CD14-positive monocyte (primary cell): ENCODE measurements around the gene DLEC1. TPM values are rescaled to one million over a fixed set of nuclear protein-coding genes. Genes with fewer than 3 reads are reported as not detected.

Experiments used
- DNase-seq, 3 donors: peaks; one replicate each; pipeline ENCODE4 v3.0.0-alpha.2; 2011 to 2022
- H2AFZ ChIP-seq: 2 replicates; pipeline ENCODE4 v1.6.0; 2012; ENCODE audit warnings: mild to moderate bottlenecking, low read depth, low read length, inconsistent platforms; ENCODE audit not compliant: insufficient read depth, poor library complexity, severe bottlenecking
- H3K27ac ChIP-seq, 2 donors: 1 replicate in 1 of 2; 2 replicates in 1 of 2; pipeline ENCODE4 v1.5.1; 2012 to 2013; ENCODE audit warnings: low read length in 2 of 2, control low read depth in 1 of 2, inconsistent platforms in 1 of 2, low read depth in 1 of 2, mild to moderate bottlenecking in 1 of 2
- H3K27me3 ChIP-seq, 2 donors: one replicate each; pipeline versions ENCODE4 v1.6.0 to v1.6.1; 2011 to 2013; ENCODE audit warnings: low read length in 2 of 2; ENCODE audit not compliant: control insufficient read depth in 2 of 2, insufficient read depth in 2 of 2
- H3K36me3 ChIP-seq, 2 donors: replicated peaks in 1 of 2; 1 replicate in 1 of 2; 2 replicates in 1 of 2; pipeline versions ENCODE4 v1.5.1 to v1.6.1; 2012 to 2013; ENCODE audit warnings: low read length in 2 of 2, control low read depth in 1 of 2, inconsistent platforms in 1 of 2, mild to moderate bottlenecking in 1 of 2; ENCODE audit not compliant: insufficient read depth in 2 of 2, control insufficient read depth in 1 of 2
- H3K4me1 ChIP-seq, 2 donors: 1 replicate in 1 of 2; 2 replicates in 1 of 2; pipeline versions ENCODE4 v1.5.1 to v1.6.1; 2012 to 2013; ENCODE audit warnings: low read length in 2 of 2, control low read depth in 1 of 2, inconsistent platforms in 1 of 2, mild to moderate bottlenecking in 1 of 2, moderate library complexity in 1 of 2; ENCODE audit not compliant: insufficient read depth in 2 of 2, control insufficient read depth in 1 of 2
- H3K4me2 ChIP-seq: replicated peaks from 2 replicates; pipeline ENCODE3; 2012; ENCODE audit warnings: low read length, moderate library complexity, mild to moderate bottlenecking; ENCODE audit not compliant: poor library complexity, severe bottlenecking; ENCODE audit errors: extremely low read depth
- H3K4me3 ChIP-seq, 3 experiments: fragments of 200-600 bp in 1 of 3; sonication (generic) in 1 of 3; replicated peaks in 1 of 3; 1 replicate in 2 of 3; 2 replicates in 1 of 3; pipeline ENCODE4 v1.5.1; 2011 to 2013; ENCODE audit warnings: low read length in 3 of 3, mild to moderate bottlenecking in 3 of 3, control low read depth in 2 of 3, low read depth in 2 of 3, inconsistent platforms in 1 of 3, moderate library complexity in 1 of 3
- H3K79me2 ChIP-seq: 2 replicates; pipeline ENCODE4 v1.6.0; 2012; ENCODE audit warnings: mild to moderate bottlenecking, control low read depth, inconsistent platforms, low read length, moderate library complexity; ENCODE audit not compliant: insufficient read depth
- H3K9ac ChIP-seq: 2 replicates; pipeline ENCODE4 v1.6.0; 2017; ENCODE audit warnings: low read length, mild to moderate bottlenecking; ENCODE audit not compliant: insufficient read depth, poor library complexity, severe bottlenecking
- H3K9me3 ChIP-seq, 2 donors: replicated peaks in 1 of 2; 1 replicate in 1 of 2; 2 replicates in 1 of 2; pipeline versions ENCODE4 v1.5.1 to v1.6.1; 2012 to 2013; ENCODE audit warnings: low read length in 2 of 2, control low read depth in 1 of 2; ENCODE audit not compliant: control insufficient read depth in 1 of 2, insufficient read depth in 1 of 2
- H4K20me1 ChIP-seq: 2 replicates; pipeline ENCODE4 v1.6.0; 2012; ENCODE audit warnings: mild to moderate bottlenecking, low read length, control low read depth, moderate library complexity; ENCODE audit not compliant: insufficient read depth
- H3K27ac Mint-ChIP-seq, 7 donors: one replicate each; pipeline ENCODE4 v1.8.0; 2020; ENCODE audit warnings: mild to moderate bottlenecking in 7 of 7, mixed read lengths in 7 of 7, moderate library complexity in 6 of 7, inconsistent platforms in 2 of 7
- H3K27me3 Mint-ChIP-seq, 3 donors: one replicate each; pipeline ENCODE4 v1.8.0; 2021 to 2022; ENCODE audit warnings: low read depth in 3 of 3, mild to moderate bottlenecking in 3 of 3, mixed read lengths in 3 of 3, moderate library complexity in 3 of 3, inconsistent platforms in 1 of 3
- H3K36me3 Mint-ChIP-seq, 2 donors: one replicate each; pipeline ENCODE4 v1.8.0; 2020; ENCODE audit warnings: mixed read lengths in 2 of 2, inconsistent platforms in 1 of 2, mild to moderate bottlenecking in 1 of 2
- H3K4me1 Mint-ChIP-seq: one replicate; pipeline ENCODE4 v1.8.0; 2020; ENCODE audit warnings: mild to moderate bottlenecking, mixed read lengths
- H3K4me3 Mint-ChIP-seq, 2 donors: one replicate each; pipeline ENCODE4 v1.8.0; 2020; ENCODE audit warnings: mild to moderate bottlenecking in 2 of 2, mixed read lengths in 2 of 2, moderate library complexity in 1 of 2
- H3K9me3 Mint-ChIP-seq, 7 donors: one replicate each; pipeline ENCODE4 v1.8.0; 2020 to 2022; ENCODE audit warnings: mixed read lengths in 7 of 7, mild to moderate bottlenecking in 6 of 7, moderate library complexity in 6 of 7, inconsistent platforms in 2 of 7
- CTCF ChIP-seq: fragments of 200-600 bp; IDR thresholded peaks from one replicate; pipeline ENCODE4 v1.8.0; 2022; ENCODE audit warnings: antibody characterized with exemption, mild to moderate bottlenecking
- WGBS: methylation state at CpG from one replicate; pipeline ENCODE4 v1.1.5; 2013; ENCODE audit warnings: missing lambda C conversion rate; ENCODE audit not compliant: insufficient coverage; 5-methylcytosine and 5-hydroxymethylcytosine counted together
- intact Hi-C, 2 donors: fragments of 100-400 bp; cut with micrococcal nuclease; formaldehyde crosslinking; loops; one replicate each; pipeline versions ENCODE4 v1.15.0 to v1.15.1; 2023
- polyA plus RNA-seq, 3 donors: library from polyadenylated mRNA; depleted of rRNA in 1 of 3; unstranded in 2 of 3; stranded (reverse) in 1 of 3; fragments of 300-500 nt in 2 of 3; fragments of >200 nt in 1 of 3; fragmentation: Illumina TruSeq in 2 of 3; gene quantifications; 1 replicate in 2 of 3; 2 replicates in 1 of 3; pipeline ENCODE4 v1.2.3, GENCODE V29; 2012 to 2021

Gene DLEC1
- polyA plus RNA-seq, 3 donors: 0.11 to 0.81 (median 0.14) TPM

- no peak for DNase-seq
- Mint-ChIP-seq H3K4me3 (no peak overlapping the region), H3K9me3 (no peaks in the 10 kb centered on the region), H3K4me1 (peaks cover 21% of the 10 kb centered on the region), H3K36me3 (peaks cover 56 to 79% of the 10 kb centered on the region in 2 donors), H3K27ac (peak overlapping the region in 3 of 7 donors; percentile 9 to 64 (median 47)), H3K27me3 (peaks cover 0 to 4% (median 2%) of the 10 kb centered on the region in 3 donors)
- intact Hi-C loops: no loop called here
- H3K27me3 ChIP-seq: no peaks in the 10 kb centered on the region
- H3K36me3 ChIP-seq: peaks cover 65 to 85% of the 10 kb centered on the region in 2 donors
- H2AFZ ChIP-seq: no peak overlapping the region
- H3K27ac ChIP-seq: no peak overlapping the region
- peaks cover 6 to 20% of the 10 kb centered on the region in 2 donors for H3K4me1 ChIP-seq
- H3K4me3 ChIP-seq: no peak overlapping the region
- no peaks in the 10 kb centered on the region for H3K79me2 ChIP-seq
- no peak overlapping the region for H3K9ac ChIP-seq
- H3K4me2 ChIP-seq: no peak overlapping the region
- 100% methylated on average over 7 of the region's 15 CpGs for WGBS
- no peak for TF ChIP-seq CTCF
- no peaks in the 10 kb centered on the region for H4K20me1 ChIP-seq
- H3K9me3 ChIP-seq: no peaks in the 10 kb centered on the region
Observed at GRCh38 chr3:38005076-38006020, 33.7 kb upstream of the DLEC1 start.

GRCh38 chr3:38006031-38006430, 33.0 kb upstream of the DLEC1 start:
- intact Hi-C loops: no loop called here
- no peak for TF ChIP-seq CTCF
- Mint-ChIP-seq H3K4me1 (peaks cover 25% of the 10 kb centered on the region), H3K4me3 (no peak overlapping the region), H3K9me3 (no peaks in the 10 kb centered on the region), H3K27me3 (peaks cover 0 to 4% (median 2%) of the 10 kb centered on the region in 3 donors), H3K36me3 (peaks cover 51 to 74% of the 10 kb centered on the region in 2 donors), H3K27ac (peak overlapping the region in 3 of 7 donors; percentile 7 to 30 (median 10))
- Histone ChIP-seq H3K27me3 (no peaks in the 10 kb centered on the region), H3K79me2 (no peaks in the 10 kb centered on the region), H3K4me2 (no peak overlapping the region), H3K27ac (no peak overlapping the region), H2AFZ (no peak overlapping the region), H3K4me1 (peaks cover 7 to 22% of the 10 kb centered on the region in 2 donors), H3K9me3 (no peaks in the 10 kb centered on the region), H4K20me1 (no peaks in the 10 kb centered on the region), H3K4me3 (no peak overlapping the region), H3K9ac (no peak overlapping the region), H3K36me3 (peaks cover 63 to 78% of the 10 kb centered on the region in 2 donors)
- no peak for DNase-seq
- 97% methylated on average over 5 of the region's 5 CpGs for WGBS
